Sigmoid colon (tissue), 7 donors: ENCODE results near the gene NT5E. TPM values are rescaled to one million over a fixed set of nuclear protein-coding genes. Genes with fewer than 3 reads are reported as not detected.

Source experiments
- DNase-seq: peaks from one replicate; pipeline ENCODE4 v3.0.0-alpha.2; 2019
- H3K27ac ChIP-seq, 4 donors: fragments of 200-600 bp; sonication (generic); one replicate each; pipeline ENCODE4 v1.5.1; 2016 to 2019; ENCODE audit warnings: mild to moderate bottlenecking in 1 of 4
- H3K27me3 ChIP-seq, 3 donors: fragments of 200-600 bp; sonication (generic); one replicate each; pipeline ENCODE4 v1.5.1; 2019; ENCODE audit warnings: mild to moderate bottlenecking in 1 of 3
- H3K36me3 ChIP-seq, 4 donors: fragments of 200-600 bp; sonication (generic); one replicate each; pipeline ENCODE4 v1.5.1; 2016 to 2019
- H3K4me1 ChIP-seq, 4 donors: fragments of 200-600 bp; sonication (generic); one replicate each; pipeline ENCODE4 v1.5.1; 2017 to 2019
- H3K4me3 ChIP-seq, 4 donors: fragments of 200-600 bp; sonication (generic); one replicate each; pipeline ENCODE4 v1.5.1; 2017 to 2019; ENCODE audit warnings: mild to moderate bottlenecking in 2 of 4, moderate library complexity in 1 of 4
- H3K9me3 ChIP-seq, 4 donors: fragments of 200-600 bp in 3 of 4; sonication (generic) in 3 of 4; one replicate each; pipeline versions ENCODE4 v1.5.1 to v1.6.1; 2013 to 2019
- CTCF ChIP-seq, 4 experiments: fragments of 450-650 bp in 3 of 4; fragments of 200-600 bp in 1 of 4; IDR thresholded peaks; one replicate each; pipeline ENCODE4 v1.5.1; 2016 to 2019; ENCODE audit warnings: antibody characterized with exemption in 4 of 4, mild to moderate bottlenecking in 3 of 4, moderate library complexity in 2 of 4
- EP300 ChIP-seq, 4 donors: sonication (generic); formaldehyde crosslinking; IDR thresholded peaks; one replicate each; pipeline ENCODE4 v1.6.1; 2017; ENCODE audit warnings: antibody characterized with exemption in 4 of 4
- POLR2A ChIP-seq, 2 donors: fragments of 450-650 bp; IDR thresholded peaks; one replicate each; pipeline ENCODE4 v1.6.1; 2016; ENCODE audit warnings: antibody characterized with exemption in 2 of 2, mild to moderate bottlenecking in 2 of 2, moderate library complexity in 2 of 2
- POLR2AphosphoS5 ChIP-seq, 4 donors: sonication (generic); formaldehyde crosslinking; IDR thresholded peaks; one replicate each; pipeline ENCODE4 v1.6.1; 2017; ENCODE audit warnings: antibody characterized with exemption in 4 of 4
- WGBS, 2 donors: extraction: QIAGEN DNeasy Blood & Tissue Kit; methylation state at CpG; one replicate each; pipeline ENCODE4 v1.1.7; 2013; 5-methylcytosine and 5-hydroxymethylcytosine counted together
- intact Hi-C: fragments of 100-400 bp; cut with DNase I; formaldehyde crosslinking; loops from one replicate; pipeline ENCODE4 v1.15.1; 2023
- polyA plus RNA-seq, 3 donors: library from polyadenylated mRNA; stranded (reverse); fragments of 200-250 nt; gene quantifications; one replicate each; pipeline ENCODE4 v1.2.3, GENCODE V29; 2013
- total RNA-seq, 4 donors: library from RNA; depleted of rRNA; stranded (reverse); fragments of >200 nt; gene quantifications; one replicate each; pipeline ENCODE4 v1.1.0, GENCODE V29; 2016
- donor health status: healthy with polysubstance abuse.
- donor health status: Bipolar disorder and iron deficiency.
- donor health status: healthy.

Gene NT5E
- total and polyA plus RNA-seq, 7 donors = 4.6 to 70.3 (median 21.7) TPM

- no peak for DNase-seq
- no peak overlapping the region for H3K27ac ChIP-seq
- no peak for TF ChIP-seq CTCF (IDR thresholded peaks at IDR 0.05)
- no peak for TF ChIP-seq POLR2A (IDR thresholded peaks at IDR 0.05)
- TF ChIP-seq POLR2AphosphoS5 (IDR thresholded peaks at IDR 0.05) = no peak
- TF ChIP-seq EP300 (IDR thresholded peaks at IDR 0.05) = no peak
- no peaks in the 10 kb centered on the region for H3K27me3 ChIP-seq
- no peaks in the 10 kb centered on the region for H3K36me3 ChIP-seq
- no peak overlapping the region for H3K4me3 ChIP-seq
- 87 to 97% methylated on average over 2 of the region's 2 CpGs for WGBS, 2 donors
- H3K9me3 ChIP-seq = peaks cover 0 to 4% (median 2%) of the 10 kb centered on the region in 4 donors
- intact Hi-C loops = no loop called here
- no peaks in the 10 kb centered on the region for H3K4me1 ChIP-seq
Observed at GRCh38 chr6:85421181-85421580, 28.7 kb upstream of the NT5E start.

GRCh38 chr6:85421972-85422371 is 27.9 kb upstream of the NT5E start:
- Histone ChIP-seq H3K4me3 (no peak overlapping the region), H3K4me1 (no peaks in the 10 kb centered on the region), H3K27ac (no peak overlapping the region), H3K27me3 (no peaks in the 10 kb centered on the region), H3K9me3 (peaks cover 0 to 7% (median 3%) of the 10 kb centered on the region in 4 donors), H3K36me3 (no peaks in the 10 kb centered on the region)
- intact Hi-C loops = no loop called here
- DNase-seq = no peak
- TF ChIP-seq EP300 (IDR thresholded peaks at IDR 0.05) = no peak
- TF ChIP-seq CTCF (IDR thresholded peaks at IDR 0.05) = no peak
- WGBS, 2 donors = 90 to 92% methylated on average over 2 of the region's 2 CpGs

- H3K4me3 ChIP-seq = no peak overlapping the region
- 92% methylated on average over 5 of the region's 5 CpGs for WGBS, 2 donors
- no peaks in the 10 kb centered on the region for H3K4me1 ChIP-seq
- no peak for DNase-seq
- no peaks in the 10 kb centered on the region for H3K36me3 ChIP-seq
- H3K27ac ChIP-seq = no peak overlapping the region
- intact Hi-C loops = no loop called here
- no peaks in the 10 kb centered on the region for H3K27me3 ChIP-seq
- TF ChIP-seq CTCF (IDR thresholded peaks at IDR 0.05) (no peak), EP300 (IDR thresholded peaks at IDR 0.05) (no peak), POLR2AphosphoS5 (IDR thresholded peaks at IDR 0.05) (no peak), POLR2A (IDR thresholded peaks at IDR 0.05) (no peak)
- peaks cover 0 to 7% (median 3%) of the 10 kb centered on the region in 4 donors for H3K9me3 ChIP-seq
Observed at GRCh38 chr6:85422996-85423395, 26.9 kb upstream of the NT5E start.

- 73 to 85% methylated on average over 2 of the region's 2 CpGs for WGBS, 2 donors
- Histone ChIP-seq H3K27ac (no peak overlapping the region), H3K36me3 (no peaks in the 10 kb centered on the region), H3K27me3 (no peaks in the 10 kb centered on the region), H3K4me1 (no peaks in the 10 kb centered on the region), H3K9me3 (peaks cover 0 to 7% (median 3%) of the 10 kb centered on the region in 4 donors), H3K4me3 (no peak overlapping the region)
- no peak for TF ChIP-seq POLR2AphosphoS5 (IDR thresholded peaks at IDR 0.05)
- intact Hi-C loops = no loop called here
- no peak for DNase-seq
Observed at GRCh38 chr6:85424981-85425380, 24.9 kb upstream of the NT5E start.

GRCh38 chr6:85425997-85426396 is 23.9 kb upstream of the NT5E start:
- H3K9me3 ChIP-seq = peaks cover 0 to 7% (median 3%) of the 10 kb centered on the region in 4 donors
- no peak for DNase-seq
- no peaks in the 10 kb centered on the region for H3K36me3 ChIP-seq
- no peak for TF ChIP-seq POLR2A (IDR thresholded peaks at IDR 0.05)
- TF ChIP-seq POLR2AphosphoS5 (IDR thresholded peaks at IDR 0.05) = no peak
- TF ChIP-seq CTCF (IDR thresholded peaks at IDR 0.05) = no peak
- TF ChIP-seq EP300 (IDR thresholded peaks at IDR 0.05) = no peak
- no peak overlapping the region for H3K27ac ChIP-seq
- no peak overlapping the region for H3K4me3 ChIP-seq
- no peaks in the 10 kb centered on the region for H3K27me3 ChIP-seq
- no peaks in the 10 kb centered on the region for H3K4me1 ChIP-seq
- WGBS, 2 donors = 96 to 97% methylated on average over 4 of the region's 4 CpGs
- intact Hi-C loops = no loop called here
